HG02938 (cell line): ENCODE data around the gene TIMP4.

Experiments used
- ATAC-seq: cut with Tn5 transposase; IDR thresholded peaks from one replicate; pipeline ENCODE4 v1.9.1; 2021; ENCODE audit warnings: mild to moderate bottlenecking, moderate library complexity; ENCODE audit not compliant: unreplicated experiment

Gene TIMP4

DNA sequence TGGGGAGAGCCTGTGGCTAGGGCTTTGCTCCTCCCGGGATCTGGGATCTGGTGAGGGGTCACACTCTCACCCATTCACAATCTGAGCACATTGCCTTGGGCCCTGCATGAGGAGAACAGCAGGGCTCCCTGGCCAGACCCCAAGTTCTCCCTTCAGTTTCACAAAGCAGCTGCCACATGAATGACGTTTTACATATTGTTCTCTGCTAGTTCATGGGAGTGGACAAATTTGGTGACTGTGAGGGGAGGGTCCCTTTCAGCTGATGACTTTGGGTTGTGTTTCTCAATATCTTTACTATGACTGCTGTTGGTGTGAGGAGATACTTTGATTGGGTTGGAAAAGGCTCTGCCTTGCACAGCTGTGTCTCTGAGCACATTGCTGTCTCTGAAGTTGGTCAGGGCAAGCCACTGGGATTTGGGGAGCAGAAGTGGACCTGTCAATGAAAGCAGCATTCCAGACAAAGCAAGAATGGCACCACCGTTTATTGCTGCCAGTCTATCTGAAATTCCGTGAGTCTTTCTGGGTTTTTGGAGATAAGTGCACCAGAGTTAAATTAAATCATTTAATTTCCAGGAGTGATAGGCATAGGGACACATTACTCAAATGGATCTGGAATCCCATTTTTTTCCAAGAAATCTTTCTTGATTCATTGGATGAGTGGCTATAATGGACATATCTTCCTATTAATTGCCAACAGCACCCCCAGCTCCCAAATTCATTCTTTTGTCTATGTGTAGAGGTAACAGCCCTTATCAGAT lies 10.3 kb downstream of the TIMP4 start:
- no peak for ATAC-seq

DNA sequence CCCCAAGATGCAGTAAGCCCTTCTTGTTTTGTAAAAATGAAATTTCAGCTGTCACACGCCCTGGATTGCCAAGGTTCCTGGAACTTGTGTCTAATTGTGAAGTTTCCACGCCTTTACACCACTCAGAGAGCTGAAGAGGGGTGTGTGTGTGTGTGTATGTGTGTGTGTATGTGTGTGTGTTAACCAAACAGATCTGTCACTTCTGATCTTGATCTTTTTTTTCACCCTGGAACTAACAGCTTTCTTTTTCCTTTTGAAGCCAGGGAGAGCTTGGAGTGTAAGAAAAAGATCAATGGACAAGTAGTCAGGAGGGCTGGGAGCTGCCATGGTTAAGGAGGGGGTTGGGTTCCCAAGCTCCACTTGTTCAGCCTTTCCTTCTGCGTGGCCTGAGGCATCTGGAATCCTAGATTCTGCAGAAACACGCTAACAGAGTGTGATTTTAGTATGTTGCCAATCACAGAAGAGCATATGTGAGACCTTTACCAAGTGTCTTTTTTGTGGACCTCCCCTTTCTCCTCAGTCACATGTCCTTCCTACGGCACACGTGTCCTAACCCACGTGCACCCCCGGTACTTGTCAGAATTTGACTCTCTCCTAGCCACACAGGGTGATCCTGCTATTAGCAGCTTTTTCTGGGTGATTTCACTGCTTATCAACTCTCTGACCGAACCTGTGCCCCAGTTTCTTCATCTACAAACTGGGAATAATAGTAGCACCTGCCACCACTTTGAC lies 11.5 kb downstream of the TIMP4 start:
- ATAC-seq: no peak

DNA sequence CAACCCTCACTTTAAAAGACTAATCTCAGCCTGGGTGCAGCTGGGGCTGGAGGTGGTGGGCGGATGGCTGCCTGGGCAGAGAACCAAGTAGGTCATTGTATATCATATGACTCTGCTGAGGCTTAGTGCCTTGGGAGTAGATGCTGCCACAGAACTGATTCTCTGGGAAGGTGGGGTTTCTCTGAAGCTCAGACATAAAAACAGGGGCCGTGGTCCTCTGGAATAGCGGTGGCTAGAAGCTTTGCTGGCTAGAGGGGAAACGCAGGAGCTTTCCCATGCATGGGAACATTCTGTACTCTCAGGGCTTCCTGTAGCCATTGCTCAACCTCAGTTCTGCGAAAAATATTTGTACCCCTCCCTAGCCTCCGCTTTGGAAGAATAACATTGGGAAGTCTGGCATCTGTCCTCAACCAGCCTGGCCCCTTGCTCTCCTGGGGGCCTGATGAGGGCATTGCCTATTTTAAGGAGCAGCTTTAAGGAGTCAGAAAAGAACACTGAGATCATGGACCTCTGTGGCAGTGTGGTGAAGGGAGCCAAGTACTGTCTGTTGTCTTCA lies 14.7 kb downstream of the TIMP4 start:
- no peak for ATAC-seq

DNA sequence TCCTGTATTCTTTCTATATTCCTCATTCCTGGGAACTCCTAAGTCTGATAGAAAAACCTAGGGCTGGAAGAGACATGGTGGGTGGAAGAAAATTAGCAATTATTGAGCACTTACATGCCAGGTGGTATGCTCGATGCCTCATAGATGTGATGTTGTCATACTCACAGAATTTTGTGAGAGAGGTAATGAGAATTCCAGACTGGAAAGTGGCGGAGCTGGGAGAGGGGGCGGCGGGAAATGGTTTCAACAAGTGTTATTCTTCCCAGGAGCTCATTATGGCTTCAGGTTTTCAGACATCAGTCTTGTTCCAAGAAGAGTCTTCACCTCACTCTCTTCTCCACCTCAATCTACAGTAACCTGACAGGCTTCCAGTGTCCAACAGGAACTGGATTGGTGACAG lies 16.2 kb downstream of the TIMP4 start:
- no peak for ATAC-seq

DNA sequence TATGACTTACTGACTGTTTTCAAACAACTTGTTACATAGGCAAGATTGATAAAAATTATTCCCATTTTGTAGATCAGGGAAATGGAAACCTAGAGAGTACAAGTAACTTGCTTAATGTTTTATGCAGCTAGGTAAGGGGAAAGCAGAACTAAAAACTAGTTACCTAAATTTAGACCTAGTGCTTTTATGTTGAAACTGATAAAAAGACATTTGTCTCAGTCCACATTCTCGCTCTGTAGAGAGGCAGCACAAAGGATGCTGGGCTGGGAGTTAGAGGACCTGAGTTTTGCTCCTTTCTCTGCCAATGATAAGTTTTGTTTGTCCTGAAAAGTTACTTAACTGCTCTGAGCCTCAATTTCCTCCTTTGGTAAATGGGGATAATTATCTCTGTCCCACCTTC lies 17.4 kb downstream of the TIMP4 start:
- no peak for ATAC-seq

DNA sequence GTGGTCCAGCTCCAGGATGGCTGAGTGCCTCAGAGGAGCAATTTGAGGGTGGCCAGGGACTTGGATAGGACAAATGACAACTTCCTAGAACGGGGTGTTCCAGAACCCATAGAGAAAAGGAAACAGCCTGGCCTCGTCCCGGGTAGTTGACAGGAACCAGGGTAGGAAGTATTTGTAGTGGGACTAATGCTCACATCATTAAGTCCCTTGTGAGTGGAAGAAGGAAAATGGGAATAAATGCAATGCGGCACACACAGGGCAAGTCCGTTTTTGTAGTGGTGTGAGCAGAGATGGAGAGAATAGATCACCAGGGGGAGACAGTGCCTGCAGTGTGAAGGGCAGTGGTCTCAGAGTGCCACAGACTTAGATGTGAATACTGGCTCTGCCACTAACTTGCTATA lies 19.6 kb downstream of the TIMP4 start:
- ATAC-seq: no peak

DNA sequence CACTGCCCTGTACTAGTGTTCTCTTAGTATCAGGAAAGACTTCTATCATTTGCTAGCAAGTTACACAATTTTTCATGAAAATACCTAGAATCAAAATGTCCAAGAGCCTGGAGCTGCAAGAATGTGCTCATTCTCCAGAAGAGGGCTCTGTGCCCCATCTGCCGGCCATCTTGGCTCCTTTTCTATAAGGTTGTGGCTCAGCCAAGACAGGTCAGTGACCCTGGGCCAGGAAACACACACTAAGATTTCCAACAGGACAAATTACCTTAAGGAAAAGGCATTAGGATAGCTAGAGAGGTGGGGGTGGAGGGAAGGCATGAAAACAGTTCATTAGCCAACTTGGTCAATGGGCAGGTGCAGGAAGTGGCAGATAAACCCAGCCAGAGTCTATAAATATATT lies 20.7 kb downstream of the TIMP4 start:
- ATAC-seq: no peak

DNA sequence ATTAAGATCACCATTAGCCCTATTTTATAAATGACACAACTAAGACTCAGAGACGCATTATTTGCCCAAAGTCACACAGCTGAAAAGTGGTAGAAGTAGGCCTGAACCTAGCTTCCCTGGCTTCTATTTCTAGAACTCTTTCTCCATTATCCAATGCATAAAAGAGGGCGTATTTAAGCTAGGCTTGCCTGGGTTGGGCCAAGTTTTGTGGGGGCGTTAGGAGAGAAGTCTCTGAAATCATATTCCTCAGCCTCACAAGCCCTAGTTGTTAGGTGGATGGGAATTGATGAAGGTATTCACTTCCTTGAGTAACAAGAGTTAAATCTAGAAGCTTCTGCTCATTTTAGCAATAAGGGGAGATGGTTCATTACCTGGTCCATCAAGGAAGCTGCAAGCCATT lies 22.3 kb downstream of the TIMP4 start:
- ATAC-seq: no peak

DNA sequence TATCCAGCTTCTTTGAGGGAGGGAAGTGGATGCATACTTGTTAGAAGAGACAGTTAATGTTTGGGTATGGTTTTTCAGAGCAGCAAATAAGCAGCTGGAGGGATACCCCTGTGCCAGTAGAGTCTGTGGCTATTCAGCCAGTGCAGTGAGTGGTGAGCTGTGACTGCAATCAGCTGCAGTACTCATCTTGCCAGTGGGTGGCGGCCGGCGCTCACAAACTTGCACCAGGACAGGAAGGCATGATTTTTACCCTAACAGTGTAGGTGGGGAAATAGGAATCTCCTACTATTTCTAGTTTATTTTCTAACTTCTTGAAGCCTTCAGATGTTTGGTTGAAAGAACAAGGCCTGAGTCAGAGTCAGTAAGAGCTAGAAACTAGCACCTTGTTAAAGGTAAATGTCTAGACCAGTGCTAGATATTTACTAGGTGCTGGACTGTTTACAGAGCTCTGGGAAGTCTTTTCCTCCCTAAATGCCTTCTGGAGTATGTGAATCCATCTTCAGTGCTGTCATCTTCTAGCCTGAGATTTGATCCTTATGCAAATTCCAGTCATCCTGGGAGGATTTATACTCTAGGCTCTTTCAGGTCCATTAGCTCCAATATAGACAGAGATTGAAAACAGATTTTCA lies 23.6 kb downstream of the TIMP4 start:
- ATAC-seq: peak; percentile 81

DNA sequence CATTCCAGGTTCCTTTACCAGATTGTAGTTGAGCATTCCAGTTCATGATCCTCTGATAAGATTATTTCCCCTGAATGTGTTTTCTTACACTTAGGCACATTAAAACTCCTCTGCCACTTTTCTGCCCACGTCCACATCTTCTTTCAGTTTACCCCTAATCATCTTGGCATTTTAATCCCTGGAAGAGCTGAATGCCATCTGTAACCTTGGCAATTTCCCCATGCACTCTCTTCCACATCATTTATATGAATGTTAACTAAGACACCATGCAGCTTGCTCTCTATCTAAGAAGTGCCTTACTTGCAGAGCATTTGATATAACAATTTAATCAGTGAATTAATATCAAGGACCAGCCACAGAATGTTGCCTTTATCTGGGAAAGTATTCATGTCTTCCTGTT lies 25.8 kb downstream of the TIMP4 start:
- ATAC-seq: no peak

DNA sequence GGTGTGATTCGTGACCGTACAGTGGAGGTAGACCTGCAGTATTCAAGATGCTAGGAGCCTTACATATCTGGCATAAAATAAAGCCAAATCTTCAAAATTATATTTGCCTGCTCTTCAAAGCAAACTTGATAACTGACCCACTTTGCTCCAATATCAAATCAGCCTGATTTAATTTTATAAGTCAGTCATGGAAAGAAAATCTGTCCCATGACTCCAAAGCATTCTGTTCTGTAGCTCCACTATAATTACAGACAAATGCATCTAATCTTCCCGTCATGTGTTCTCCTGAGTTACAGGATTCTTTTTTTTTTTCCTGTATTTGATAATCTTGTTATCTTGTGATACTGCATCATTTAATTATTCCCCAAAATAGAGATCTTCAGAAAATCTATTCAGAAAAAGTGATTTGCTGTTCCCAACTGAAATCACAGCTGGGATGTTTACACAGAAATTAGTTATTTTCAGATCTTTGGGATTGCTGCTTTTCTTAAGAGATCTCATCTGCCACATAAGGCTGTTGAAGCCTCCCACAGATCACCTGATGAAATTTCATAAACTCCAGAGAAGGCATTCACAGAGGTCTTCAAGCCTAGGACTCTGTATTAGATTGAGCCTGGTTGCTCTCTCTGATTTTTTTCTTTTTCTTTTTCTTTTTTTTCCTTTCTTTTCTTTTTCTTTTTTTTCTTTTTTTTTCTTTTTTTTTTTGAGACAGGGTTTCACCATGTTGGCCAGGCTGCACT lies 27.2 kb downstream of the TIMP4 start:
- no peak for ATAC-seq

DNA sequence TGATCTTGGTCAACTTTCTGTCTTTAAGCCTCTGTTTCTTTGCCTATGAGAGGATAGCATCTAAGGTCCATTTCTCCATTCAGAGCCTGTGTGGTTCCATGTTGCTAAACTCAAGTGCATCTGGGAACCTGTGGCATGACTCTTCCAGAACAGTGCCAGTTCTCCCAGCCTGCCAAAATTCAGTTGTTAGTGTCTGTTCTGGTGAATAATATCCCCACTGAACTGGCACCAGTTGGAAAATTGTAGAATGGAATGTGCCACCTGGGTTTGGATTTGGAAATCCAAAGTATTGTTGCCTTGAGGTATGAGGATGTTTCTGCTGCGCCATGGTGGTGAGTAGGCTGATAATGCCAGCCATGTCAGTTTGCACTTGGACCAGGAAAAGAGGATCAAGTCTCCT lies 31.3 kb downstream of the TIMP4 start:
- ATAC-seq: no peak

DNA sequence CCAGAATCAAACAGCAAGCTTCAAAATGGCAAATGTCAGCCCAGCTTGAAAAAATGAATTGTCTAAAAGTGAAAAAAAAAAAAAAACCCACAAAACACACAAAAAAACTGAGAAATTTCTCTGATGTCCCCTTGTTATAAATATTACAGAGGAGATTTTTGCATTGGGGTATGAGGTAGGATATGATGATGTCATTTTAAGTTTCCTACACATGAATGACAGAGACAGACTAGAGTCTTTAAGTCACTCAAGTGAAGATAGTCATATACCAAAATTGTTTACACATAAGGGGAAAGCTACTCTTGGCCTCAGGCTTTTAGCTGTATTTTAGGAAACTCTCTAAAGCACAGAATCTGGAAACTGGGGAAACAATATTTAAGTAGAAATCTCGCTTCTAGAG lies 32.9 kb downstream of the TIMP4 start:
- ATAC-seq: no peak

DNA sequence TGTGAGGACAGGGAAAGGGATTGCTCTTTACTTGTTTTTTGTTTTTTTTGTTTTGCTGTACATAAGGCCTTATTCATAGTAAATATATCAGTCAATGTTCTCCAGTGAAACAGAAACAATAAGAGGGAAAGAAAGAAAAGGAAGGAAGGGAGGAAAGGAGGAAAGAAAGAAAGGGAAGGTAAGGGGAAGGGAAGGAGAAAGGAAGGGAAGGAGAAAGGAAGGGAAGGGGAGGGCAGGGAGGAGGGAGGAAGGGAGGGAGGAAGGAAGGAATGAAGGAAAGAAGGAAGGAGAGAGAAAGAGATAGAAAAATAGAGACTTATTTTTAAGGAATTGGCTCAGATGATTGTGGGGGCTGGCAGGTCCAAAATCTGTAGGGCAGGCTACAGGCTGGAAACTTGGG lies 37.2 kb downstream of the TIMP4 start:
- no peak for ATAC-seq

DNA sequence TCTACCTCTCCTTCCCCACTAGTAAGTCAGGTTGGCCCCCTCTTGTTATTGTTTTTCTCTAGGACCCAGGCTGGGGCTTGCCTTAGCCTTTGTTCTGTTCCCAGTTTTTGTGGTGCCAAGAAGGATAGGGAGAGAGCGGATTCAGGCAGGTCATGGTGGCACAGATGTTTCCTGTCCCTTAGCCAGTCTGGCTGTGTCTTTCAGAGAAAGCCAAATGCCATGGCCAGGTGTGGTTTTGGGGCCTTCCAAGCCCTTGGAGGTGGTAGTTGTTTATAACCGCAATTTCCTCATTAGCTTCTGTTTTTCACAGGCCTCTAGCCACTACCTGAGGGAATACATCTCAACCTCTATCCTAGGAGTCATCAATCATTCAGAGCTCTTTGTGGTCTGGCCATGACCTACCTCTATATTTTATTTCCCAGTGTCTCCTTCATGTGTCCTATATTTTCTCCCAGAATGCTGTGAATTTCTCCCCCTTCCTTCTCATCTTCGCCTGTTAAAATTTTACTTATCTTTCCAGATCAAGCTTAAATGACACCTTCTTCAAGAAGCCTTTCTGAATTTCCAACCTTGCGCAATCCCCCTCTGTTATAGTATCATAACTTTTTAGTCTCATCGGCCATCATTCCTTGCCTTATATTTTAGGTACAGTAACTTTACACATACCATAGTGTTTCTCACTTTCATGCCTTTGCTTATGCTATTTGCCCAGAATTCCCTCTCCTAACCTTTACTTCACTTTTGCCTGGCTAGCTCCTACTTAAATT lies 38.2 kb downstream of the TIMP4 start:
- ATAC-seq: no peak

DNA sequence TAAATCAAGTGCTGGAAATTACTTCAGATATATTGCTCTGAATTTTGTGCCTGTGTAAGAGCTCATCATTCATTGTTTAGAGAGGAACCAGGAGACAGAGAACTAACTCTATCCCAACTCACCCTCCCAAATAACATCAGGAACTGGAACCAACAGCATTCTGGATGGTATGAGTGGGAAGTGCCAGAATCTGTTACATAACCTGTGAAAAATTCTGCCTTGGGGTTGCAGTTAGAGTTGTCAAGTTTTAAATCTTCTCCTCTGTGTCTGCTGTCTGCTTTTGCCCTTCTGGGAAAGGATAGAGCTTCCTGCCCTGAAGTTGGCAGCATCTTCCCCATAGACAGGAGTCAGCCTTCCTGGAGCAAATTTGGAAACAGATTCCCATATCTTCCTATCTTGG lies 41.2 kb downstream of the TIMP4 start:
- ATAC-seq: no peak

DNA sequence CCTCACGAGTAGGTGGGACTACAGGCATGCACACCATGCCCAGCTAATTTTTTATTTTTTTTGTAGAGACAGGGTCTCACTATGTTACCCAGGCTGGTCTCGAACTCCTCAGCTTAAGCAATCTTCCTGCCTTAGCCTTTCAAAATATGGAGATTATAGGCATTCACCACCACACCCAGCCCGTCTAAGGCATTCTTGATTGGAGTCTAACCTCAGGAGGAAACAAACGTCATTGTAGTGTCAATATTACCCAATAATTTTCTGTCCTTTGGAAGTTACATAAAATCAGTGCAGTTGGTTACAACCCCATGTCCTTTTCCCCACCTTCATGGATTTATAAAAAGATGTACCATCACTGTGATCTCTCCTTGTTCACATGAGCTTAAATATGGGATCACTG lies 41.8 kb downstream of the TIMP4 start:
- no peak for ATAC-seq

DNA sequence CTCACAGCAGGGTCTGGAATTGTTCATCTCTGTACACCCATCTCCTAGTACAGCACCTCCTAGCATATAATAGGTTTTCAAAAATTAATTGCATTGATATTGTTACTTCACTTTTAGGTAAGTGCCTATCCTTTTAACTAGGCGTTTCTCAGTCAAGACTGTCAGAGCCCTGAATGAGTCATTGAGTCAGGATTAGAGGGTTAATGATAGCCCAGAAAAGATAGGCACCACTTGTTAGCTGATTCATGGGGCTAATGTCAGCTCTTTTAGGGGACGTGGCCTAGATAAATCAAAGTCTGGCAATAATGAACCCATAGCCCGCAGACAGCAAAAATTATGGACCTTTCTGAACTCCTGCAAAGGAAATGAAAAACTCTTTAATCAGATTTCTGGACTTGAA lies 42.9 kb downstream of the TIMP4 start:
- no peak for ATAC-seq

DNA sequence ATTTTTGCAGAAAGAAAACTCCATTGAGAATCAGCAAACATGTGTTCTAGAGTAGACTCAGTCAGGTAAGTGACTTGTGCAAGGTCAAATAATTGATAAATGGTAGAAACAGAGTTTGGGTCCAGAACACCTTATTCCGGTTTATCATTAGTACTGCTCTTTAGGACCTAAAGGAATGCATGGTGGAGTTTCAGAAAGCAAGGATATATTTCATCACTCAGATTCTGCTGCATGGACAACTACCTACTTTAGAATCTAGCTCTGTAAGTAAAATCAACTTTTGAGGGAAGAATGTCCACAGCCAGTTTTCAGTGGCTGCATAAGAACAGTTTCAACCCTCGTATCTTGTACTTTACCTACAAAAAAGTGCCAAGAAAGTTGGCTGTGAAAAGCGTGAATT lies 43.6 kb downstream of the TIMP4 start:
- ATAC-seq: no peak

DNA sequence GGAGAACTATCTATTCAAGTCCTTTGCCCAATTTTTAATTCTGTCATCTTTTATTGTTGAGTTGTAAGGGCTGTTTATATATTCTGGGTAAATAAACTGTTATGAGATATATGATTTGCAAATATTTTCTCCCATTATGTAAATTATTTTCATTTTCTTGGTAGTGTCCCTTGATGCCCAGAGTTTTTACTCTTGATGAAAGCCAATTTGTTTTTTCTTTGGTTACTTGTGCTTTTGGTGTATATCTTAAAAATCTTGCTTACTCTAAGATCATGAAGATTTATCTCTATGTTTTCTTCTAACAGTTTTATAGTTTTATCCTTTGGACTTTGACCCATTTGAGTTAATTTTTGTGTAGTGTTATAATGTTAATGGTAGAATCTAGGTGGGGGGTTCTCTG lies 44.5 kb downstream of the TIMP4 start:
- no peak for ATAC-seq
